Stimulated activated CD8-positive, alpha-beta memory T cell treated with anti-CD3 and anti-CD28 coated beads, Interleukin-15, amount 100 ng/mL, for 4 hours (primary cell): ENCODE measurements around the gene ZNF428.
"Not testable (repeated sequence)": the region's sequence is repeated elsewhere in the genome, so short reads cannot be mapped to it uniquely, and the experiment has no call there.

Source experiments
- DNase-seq, 2 donors: peaks; one replicate each; pipeline ENCODE4 v3.0.0-alpha.2; 2020; ENCODE audit warnings: low read depth in 2 of 2

The ZNF428 gene

DNA sequence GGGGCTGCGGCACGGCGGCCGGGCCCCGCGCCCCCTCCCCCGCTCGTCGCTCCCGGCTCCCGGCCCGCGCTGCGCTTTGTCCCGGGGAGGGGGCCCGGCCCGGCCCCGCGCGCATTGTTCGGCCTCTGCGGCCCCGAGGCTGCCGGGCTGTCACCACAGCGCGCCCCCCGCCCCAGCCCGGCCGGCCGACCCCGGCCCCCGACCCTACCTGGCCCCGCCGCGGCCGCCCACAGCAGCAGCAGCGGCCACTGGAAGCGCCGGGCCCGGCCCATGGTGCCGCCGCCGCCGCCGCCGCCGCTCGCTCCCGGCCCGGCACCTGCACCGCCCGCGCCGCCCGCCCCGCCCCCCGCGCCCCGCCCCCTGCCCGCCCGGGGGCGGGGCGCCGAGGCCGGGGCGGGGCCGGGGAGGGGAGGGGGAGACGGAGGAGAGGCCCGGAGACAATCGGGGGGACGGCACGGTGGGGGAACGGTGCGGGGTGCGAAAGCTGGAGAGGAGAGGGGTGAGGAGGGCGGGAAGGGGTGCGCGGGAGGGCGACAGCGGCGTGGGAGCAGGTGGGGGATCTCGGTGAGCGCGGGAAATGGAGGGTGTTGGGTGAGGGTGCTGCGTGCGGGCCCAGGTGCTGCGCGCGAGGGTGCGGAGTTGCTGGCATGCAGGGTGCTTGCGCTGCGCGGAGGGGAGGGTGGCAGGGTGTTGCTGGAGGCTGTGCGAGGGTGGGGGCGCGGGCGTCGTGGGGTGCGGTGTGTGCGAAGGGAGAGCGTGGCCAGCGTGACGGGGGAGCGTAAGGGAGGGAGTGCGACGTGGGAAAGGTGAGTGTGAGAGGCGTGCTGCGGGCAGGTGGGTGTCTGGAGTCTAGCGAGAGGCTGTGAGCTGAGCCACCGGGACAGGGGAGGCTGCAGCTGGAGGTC lies 20.3 kb upstream of the ZNF428 start, which contains the start of gene CADM4:
Gene CADM4 (minus strand): TSS at position 332 of the 905 bp plus-strand sequence. CDS start 60 bp downstream, at position 272.
- peak; percentile 10 to 26 for DNase-seq

DNA sequence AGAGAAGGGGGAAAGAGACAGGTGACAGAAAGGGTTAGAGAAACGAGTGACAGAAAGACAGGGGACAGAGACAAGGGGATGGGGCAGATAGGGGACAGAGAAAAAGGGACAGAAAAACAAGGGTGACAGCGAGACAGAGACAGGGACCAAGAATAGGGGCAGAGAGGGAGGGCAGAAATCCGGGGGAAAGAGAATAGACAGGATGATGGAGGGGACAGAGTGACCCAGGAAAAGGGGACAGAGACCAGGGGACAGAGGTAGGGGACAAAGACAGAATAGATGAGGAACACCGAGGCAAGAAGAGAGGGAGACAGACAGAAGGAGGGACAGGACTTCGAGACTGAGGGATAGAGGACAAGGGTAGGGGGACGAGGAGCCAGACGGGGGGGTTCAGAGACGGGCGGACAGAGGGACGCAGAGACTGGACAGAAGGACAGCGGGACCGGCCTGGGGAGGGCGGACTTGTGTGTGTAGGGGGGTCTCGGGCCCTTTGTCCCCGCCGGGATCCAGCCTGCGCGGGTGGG lies 19.6 kb upstream of the ZNF428 start:
- no peak for DNase-seq

DNA sequence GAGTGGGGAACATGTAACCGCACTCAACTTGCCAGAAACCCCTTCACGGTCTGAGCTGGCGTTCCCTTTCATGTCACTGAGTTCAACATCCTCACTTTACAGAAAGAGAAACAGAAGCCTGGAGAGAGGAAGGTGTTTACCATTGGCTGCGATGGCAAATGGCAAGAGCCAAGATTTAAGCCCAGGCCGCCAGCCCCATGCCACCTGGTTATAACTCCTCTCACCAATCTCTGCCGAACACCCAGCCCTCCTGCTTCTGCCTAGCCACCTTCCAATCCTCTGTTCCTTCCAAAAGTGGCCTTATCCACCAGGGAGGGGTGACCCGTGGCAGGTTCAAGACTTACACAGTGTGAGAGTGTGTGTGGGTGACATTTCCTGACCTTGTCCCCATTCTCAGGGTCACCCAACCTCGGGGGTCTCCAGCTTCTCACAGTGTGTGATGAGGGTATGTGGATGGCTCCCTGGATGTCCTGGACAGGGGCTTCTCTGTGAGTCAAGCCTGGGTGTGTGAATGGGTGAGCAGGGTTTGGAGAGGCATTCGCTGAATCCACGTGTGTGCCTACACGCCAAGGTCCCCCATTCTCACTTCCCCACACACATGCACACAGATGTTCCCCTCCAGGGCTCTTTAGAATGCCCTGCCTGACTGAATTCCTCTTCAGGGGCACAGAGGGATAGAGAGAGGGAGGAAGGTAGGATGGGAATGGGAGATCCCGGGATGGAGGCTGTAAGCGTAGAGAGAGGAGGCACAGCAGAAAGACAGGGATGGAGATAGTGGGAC lies 19.0 kb upstream of the ZNF428 start:
- DNase-seq = no peak

DNA sequence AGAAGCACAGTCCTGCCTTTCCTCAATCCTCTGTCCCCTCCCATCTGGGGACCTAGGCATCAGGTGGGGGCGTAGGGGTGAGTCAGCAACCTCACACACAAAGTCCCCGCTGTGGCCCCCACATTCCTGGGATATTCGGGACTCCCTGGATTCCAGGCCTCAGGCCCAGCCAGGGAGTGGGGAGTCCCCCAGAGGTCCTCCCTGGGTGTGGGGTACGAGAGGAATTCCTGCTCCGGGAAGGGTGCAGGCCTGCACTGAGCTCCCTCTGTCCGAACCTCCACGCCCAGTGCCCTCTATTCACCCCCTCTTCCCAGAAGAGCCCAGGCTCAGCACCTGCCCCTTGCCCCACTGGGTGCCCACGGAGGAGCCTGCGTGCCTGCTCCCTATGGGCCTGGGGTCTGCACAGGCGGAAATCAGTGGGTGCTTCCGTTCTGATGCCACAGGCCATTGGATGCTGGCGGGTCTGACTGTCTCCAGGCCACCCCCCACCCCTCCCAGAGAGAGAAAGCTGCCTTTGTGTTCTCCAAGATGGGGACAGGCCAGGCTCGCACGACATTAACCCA lies 16.8 kb upstream of the ZNF428 start:
- no peak for DNase-seq

DNA sequence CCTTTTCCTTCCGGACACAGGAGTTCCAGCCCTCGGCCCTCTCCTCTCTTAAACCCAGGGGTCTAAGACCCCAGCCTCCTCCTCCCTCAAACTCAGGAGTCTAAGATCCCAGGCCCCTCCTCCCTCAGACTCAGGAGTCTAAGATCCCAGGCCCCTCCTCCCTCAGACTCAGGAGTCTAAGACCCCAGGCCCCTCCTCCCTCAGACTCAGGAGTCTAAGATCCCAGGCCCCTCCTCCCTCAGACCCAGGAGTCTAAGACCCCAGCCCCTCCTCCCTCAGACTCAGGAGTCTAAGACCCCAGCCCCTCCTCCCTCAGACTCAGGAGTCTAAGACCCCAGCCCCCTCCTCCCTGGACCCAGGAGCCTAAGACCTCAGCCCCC lies 16.1 kb upstream of the ZNF428 start:
- DNase-seq = not testable (repeated sequence)

DNA sequence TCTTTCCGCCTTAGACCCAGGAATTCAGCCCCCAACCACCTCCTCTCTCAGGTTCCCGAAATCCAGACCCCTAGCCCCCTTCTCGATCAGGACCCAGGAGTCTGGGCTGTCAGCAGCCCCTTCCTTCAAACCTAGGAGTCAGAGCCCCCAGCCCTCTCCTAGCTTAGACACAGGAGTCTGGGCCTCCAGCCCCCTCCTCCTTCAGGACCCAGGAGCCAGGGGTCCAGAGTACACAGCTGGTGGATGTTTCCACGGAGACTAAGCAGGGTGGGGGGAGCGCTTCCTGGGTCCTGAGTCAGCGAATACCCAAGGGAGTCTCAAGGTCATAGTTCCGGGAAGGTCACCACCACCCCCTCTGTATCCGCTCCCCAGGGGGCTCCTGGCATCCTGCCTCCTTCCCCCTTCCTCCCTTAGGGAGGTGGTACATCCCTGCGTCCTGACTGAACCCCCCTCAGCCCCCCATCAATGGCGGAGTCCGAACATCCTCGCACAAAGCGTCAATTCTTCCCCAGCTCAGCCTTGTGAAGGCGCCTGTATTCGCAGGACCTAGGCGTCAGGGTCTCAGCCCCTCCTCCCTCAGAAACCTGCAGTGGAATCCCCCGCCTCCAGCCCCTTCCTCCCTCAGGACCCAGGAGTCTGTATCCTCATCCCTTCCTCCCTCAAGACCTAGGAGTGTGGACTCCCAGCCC lies 15.6 kb upstream of the ZNF428 start:
- DNase-seq = no peak

DNA sequence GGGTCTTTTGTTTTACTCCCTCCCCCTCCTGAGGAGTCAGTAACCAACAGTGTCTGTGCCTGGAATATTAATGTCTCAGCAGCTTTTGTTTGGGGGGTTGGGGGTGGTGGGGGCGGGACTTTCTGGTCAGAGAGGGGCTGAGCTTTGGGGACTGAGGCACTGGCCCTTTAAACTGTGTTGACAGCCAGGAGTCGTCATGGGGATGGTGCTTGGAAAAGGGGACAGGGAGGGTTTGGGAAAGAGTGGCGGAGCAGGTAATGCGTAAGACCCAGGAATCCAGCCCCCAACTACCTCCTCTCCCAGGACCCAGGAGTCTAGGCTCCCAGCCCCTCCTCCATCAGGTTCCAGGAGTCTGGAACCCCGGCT lies 15.1 kb upstream of the ZNF428 start:
- no peak for DNase-seq

DNA sequence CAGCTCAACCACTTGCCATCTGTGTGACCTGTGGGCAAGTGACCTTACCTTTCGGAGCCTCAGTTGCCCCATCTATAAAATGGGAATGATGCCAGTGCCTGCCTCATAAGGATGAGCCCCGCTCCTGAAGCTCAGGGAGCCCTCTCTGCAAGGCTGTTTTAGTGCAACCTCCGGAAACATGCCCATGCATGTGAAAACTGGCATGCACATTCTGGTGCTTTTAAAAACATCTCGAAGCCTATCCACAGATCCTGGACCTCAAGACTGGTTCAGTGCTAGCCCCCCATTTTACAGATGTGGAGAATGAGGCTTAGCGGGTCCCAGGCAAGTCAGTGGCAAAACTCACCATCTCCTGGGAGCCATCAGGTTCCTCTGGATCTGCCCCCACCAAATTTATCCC lies 14.6 kb upstream of the ZNF428 start:
- no peak for DNase-seq

DNA sequence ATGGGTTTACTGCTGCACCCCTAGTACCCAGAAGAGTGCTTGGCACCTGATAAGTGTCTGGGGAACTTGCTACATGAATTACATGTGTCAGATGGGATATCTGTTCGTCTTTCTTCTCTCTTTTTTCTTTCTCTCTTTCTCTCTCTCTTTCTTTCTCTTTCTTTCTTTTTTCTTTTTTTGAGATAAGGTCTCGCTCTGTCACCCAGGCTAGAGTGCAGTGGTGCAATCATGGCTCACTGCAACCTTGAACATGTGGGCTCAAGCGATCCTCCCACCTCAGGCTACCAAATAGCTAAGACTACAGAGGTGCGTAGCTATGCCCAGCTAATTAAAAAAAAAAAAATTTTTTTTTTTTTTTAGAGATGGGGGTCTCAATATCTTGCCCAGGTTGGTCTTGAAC lies 14.1 kb upstream of the ZNF428 start:
- no peak for DNase-seq

DNA sequence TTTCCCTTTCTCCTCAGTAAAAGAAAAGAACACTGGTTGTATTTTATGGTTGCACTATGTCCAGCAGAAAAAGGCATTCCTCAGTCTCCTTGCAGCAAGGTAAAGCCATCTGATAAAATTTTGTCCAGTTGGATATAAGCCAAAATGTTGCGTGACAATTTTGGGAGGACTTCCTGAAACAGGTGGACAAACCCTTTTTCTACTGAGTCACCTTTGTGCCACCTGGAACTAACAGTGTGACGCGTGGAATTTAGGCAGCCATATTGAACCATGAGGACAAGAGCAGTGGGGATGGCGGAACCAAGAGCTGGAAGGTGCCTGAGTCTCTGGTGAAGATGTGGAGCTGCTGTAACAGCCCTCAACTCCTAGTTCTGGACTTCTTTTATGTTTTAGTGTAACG lies 12.1 kb upstream of the ZNF428 start:
- DNase-seq = no peak

DNA sequence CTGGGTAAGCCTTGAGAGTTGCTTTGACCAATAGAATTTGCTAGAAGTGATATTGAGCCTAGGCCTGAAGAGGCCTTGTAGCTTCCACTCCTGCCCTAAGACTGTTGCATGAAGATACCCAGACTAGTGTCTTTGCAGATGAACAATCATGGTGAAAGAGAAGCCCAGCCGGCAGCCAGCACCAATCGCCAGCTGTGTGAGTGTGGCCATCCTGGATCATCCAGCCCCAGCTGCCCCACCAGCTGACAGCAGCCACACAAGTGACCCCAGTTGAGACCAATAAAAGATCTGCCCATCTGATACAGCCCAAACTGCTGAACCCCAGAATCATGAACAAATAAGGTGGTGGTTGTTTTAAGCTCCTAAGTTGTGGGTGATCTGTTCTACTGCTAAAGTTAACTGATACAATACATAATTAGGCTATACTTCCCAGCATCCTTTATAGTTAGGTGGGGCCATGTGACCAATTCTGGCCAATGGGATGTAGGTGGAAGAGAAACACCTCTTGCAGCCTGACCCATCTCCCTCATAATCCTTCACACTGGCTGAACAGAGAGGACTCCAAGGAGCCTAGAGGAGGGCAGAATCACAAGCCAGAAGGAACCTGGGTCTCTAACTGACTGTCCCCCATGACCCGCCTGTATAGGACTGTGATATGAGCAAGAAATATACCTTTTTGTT lies 9.4 kb upstream of the ZNF428 start:
- no peak for DNase-seq

DNA sequence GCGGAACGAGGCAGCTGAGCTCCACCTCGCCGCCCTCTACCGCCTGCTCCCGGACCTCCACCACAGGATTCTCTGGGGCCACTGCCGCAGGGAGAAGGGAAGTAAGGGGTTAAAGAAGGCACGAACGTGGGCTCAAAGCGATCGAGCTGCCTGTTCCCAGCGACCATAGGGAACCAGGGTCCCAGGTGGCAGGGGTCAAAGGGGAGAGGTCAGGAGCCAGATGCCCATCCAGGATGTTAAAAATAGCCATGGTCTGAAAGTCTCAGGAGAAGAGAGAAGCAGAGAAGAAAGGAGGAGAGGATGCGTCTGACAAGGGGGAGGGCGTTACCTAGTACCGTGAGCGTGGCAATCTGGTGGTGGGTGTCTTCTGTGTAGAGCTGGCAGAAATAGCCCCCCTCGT lies 7.4 kb upstream of the ZNF428 start:
- DNase-seq = no peak

DNA sequence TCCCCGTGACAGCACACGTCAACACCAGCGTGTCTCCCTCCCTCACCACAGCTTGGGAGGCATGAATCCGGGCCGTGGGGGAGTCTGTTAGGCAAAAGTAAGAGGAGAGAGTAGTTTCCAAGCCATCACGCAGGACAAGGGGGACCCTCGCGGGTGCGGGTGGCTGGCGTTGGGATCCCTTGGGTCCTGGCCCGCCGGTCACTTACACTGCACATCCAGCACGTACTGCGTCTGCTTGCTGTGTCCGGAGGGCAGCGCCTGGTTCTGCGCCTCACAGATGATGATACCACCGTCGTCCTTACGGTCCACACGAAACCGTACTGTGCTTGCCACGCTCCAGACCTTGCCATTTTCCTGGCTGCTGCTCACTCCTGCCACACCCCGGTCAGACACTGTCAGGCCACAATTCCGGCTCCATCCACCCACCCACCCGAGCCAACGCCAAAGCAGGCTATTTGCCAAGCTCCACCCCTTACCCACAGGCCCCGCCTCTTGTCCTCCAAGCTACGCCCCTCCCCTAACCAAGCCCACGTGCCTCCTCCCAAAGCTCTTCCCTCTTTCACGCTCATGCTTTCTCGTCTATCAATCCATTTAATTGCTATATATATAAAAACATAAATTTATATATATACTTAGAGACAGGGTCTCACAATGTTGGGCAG lies 6.6 kb upstream of the ZNF428 start:
- DNase-seq = no peak

DNA sequence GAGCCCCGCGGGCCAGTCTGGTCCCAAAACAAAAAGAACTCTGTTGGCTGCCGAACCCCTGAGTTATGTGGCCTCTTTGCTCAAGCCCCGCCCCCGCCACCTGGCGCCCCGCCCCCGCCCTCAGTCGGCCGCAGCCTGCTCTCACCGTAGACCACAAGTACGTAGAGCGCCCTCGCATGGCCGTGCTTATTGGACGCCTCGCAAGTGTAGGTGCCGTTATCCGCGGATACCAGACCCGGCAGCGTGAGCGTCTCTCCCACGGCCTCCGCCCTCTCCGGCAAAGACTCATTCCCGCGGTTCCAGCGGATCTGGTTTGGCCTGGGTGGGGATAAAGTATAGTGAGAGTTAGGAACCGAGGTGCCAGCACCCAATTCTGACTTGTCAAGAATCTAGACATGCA lies 5.5 kb upstream of the ZNF428 start:
- peak; percentile 55 to 76 for DNase-seq

DNA sequence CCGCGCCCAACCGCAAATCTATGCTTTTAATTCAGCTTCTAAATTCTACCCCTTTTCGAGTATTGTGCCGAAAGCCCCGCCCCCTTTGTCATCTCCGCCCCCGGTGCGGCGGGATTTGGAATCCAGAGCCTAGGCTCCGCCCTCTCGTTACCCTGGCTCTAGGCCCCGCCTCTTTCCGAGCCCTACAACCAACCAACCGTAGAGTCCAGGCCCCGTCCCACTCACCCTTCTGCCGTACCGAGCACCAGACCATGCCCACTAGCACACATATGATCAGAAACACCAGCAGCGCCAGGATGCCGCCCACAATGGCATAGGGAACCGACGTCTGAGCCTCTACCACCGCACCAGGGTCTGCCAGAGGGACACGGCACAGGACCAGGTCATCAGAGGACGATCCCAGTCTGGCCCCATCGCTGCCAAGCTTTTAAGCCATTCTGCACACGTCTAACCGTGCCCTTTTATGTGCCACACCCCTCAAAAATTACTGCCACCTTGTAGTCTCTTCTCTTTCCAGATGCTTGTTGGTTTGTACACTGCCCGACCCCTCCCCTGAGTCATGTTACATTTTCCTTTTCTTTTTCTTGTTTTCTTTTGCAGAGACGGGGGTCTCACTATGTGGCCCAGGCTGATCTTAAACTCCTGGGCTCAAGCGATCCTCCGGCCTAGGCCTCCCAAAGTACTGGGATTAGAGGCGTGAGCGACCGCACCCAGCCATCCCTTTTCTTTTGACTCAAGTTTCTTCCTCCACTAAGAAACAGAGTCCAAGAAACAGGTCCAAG lies 4.7 kb upstream of the ZNF428 start:
- DNase-seq = no peak

DNA sequence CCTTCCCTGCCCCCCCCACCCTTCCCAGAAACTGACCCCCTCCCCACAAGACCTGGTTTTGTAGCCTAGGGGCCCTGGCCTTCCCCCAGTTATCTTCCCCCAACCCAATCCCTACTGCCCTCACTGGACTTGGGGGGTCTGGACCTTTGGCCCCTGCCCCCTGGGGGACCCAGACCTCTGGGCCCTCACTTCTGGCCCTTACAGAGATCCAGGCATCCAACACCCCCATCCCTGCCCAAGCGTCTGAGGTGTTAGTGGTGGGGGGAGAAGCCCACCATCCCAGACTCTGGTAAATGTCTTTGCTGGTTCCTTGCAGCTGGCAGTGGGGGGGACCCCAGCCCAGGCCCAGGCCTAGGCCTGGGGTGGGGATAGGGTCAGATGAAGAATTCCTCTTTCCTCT lies 3.5 kb upstream of the ZNF428 start:
- no peak for DNase-seq

DNA sequence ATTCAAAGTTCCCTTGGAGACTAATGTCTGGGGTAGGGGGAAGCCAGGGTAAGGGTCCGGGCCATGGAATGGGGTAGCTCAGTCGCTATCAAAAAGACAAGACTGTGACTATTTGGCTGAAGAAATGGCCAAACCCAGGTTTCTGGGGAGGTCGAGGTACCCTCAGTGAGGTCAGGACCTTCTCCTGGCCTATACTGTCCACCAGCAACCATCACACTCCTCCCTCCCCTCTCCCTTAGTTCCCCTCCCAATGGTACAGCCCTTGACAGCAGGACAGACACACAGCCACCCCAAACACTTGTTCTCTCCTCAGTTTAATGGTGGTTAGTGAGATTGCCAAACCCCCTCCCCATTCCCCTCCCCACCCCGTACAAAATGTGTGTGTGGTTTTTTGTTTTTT lies 2.6 kb upstream of the ZNF428 start:
- DNase-seq = no peak

DNA sequence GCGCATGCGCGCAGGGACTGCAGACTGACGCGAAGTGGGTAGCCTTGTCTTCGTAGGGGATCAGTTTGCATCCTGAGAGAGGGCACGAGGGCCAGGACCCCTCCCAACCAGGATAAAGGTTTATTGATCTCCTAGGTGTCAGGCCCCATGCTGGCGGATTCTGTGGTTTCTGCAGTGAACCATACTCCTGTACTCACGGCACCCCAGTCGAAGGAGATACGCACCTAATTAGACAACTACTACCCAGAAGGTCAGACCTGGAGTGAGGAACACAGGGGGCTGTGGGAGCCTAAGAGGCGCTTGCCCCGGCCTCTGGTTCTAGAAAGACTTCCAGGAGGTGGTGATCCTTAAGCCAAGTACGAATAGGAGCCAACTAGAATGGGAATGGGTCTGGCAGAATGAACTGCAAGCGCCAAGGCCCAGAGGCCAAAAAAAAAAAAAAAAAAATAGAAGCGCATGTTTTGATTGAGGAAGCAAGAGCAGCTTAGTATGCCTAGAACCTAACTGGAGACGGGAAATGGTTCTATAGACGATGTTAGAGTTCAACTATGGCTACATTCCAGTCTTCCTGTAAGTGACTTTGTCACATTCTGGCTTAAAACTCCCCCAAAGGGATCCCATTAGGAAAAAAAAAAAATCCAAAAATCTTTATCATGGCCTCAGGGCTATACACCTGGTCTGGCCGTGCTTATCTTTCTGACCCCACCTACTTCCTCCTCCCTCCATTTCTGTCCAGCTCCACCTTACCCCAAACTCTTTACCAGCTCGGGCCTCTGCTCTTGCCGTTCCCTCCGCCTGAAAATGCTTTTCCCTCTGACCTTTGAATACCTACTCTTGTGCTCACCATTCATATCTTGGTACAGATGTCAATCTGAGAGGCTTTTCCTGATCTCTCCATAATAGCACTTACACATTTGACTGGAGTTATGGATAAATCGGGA lies 902 bp upstream of the ZNF428 start:
- peak in 1 of 2 donors; percentile 66 for DNase-seq

DNA sequence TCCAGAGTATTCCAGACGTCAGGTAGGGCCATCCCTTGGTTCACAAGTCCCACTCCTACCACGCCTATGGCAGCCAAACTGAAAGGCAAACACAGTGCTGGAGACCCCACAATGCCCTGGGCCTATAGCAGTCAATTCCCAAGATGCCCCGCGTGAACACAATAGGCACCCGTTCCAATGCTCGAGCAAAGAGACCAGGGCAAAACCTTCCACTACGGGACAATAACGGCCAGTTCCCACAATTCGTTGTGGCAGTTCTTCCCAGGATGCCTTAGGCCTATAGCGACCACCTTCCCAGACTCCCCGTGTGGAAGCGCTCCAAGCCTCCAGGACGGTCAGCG lies 538 bp downstream of the ZNF428 start:
- DNase-seq = no peak
